ENCODE results near the gene ABCB11.

DNA sequence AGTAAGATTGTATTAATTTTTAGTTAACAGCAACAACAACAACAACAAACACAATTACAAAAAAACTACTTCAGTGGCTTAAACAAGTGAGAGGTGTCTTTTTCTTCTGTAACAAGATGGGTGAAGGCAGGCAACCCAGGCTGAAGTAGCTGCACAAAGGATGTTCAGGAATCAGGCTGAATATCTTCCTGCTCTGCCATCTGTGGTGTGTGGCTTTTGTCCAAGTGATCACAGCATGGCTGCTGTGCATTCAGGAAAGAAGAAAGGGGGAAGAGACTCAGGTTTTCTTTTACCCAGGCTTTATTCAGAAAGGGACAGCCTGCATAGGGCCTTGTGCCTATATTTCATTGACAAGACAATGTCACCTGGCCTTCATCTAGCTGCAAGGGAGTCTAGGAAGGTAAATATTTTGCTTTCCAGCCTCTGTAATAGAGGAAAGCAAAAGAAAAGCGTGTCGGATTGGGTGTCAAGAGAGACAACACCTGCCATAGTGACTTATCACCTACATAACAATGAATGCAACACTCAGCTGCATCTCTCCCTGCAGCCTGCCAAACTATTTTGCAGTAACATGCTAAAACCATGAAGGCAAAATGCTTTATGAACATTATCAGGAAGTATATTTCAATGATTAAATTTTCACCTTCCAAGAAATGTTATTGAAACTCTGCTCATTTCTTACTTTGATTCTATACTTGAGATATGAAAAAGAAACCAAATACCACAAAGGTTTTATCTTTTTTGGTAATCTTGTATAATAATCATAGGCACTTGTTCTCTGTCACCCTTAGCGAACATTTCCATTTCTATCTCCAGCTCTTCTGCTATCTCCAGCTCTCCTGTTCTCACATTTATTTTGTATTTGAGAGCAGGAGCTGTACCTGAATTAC, 115.4 kb downstream of the ABCB11 start:
- no peak for TF ChIP-seq POLR2AphosphoS5 (IDR thresholded peaks at IDR 0.05; ENCODE audit: low read depth)
- TF ChIP-seq REST (IDR thresholded peaks at IDR 0.05; ENCODE audit: insufficient replicate concordance, low read depth) = no peak
- no peak for TF ChIP-seq CTCF (IDR thresholded peaks at IDR 0.05; ENCODE audit: insufficient read depth, low read length)
